Osteocyte (in vitro differentiated cells): ENCODE results near the gene HDAC9. TPM values are rescaled to one million over a fixed set of nuclear protein-coding genes. Genes with fewer than 3 reads are reported as not detected.
A peak's percentile ranks its signal among the peaks of the same experiment; 100 is the strongest.

Experiments used
- DNase-seq: peaks from one replicate; pipeline ENCODE4 v3.0.0; 2021; ENCODE audit warnings: mixed read lengths; ENCODE audit not compliant: unreplicated experiment; ENCODE audit errors: extremely low spot score
- H3K27ac Mint-ChIP-seq: one replicate; pipeline ENCODE4 v1.8.0; 2021; ENCODE audit warnings: mild to moderate bottlenecking, mixed read lengths; ENCODE audit not compliant: unreplicated experiment
- H3K27me3 Mint-ChIP-seq: one replicate; pipeline ENCODE4 v1.8.0; 2021; ENCODE audit warnings: mixed read lengths; ENCODE audit not compliant: unreplicated experiment
- H3K36me3 Mint-ChIP-seq: one replicate; pipeline ENCODE4 v1.8.0; 2021; ENCODE audit warnings: mixed read lengths; ENCODE audit not compliant: unreplicated experiment
- H3K4me1 Mint-ChIP-seq: one replicate; pipeline ENCODE4 v1.8.0; 2021; ENCODE audit warnings: mixed read lengths; ENCODE audit not compliant: unreplicated experiment
- H3K4me3 Mint-ChIP-seq: one replicate; pipeline ENCODE4 v1.8.0; 2021; ENCODE audit warnings: mild to moderate bottlenecking, moderate library complexity, mixed read lengths; ENCODE audit not compliant: unreplicated experiment
- H3K9me3 Mint-ChIP-seq: one replicate; pipeline ENCODE4 v1.8.0; 2021; ENCODE audit warnings: mixed read lengths; ENCODE audit not compliant: unreplicated experiment
- total RNA-seq: library from RNA; stranded (reverse); gene quantifications from 2 replicates; pipeline ENCODE4 v1.2.1, GENCODE V29; 2021
- TF ChIP-seq, protein P1 (sequence below): fragments of 200-600 bp; sonication (generic); IDR thresholded peaks from 2 replicates; pipeline ENCODE4 v1.5.0; 2021; ENCODE audit warnings: antibody characterized with exemption, mild to moderate bottlenecking, moderate library complexity

Gene HDAC9
- total RNA-seq, 1 donor from 2014 or later: 0.81 TPM

DNA sequence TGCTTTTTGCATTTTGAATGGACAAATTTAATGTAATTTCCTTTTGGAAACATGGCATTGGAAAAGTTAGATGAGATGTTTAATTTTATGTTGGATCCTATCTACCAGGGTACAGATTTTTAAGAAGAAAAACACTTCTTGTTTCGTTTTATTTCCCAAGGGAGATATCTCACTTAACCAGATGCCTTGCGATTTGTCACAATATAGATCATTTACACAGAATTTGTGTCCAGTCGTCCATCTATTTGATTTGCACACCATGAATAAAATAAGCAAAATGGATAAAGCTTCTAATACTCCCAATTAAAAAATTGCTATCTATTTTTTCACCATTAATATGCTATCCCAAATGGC is 25.7 kb downstream of the HDAC9 start:
- no peaks in the 10 kb centered on the region for H3K9me3 Mint-ChIP-seq
- H3K27ac Mint-ChIP-seq: peak overlapping the region; percentile 73
- H3K4me1 Mint-ChIP-seq: peaks cover 15% of the 10 kb centered on the region
- TF ChIP-seq, protein P1, sequence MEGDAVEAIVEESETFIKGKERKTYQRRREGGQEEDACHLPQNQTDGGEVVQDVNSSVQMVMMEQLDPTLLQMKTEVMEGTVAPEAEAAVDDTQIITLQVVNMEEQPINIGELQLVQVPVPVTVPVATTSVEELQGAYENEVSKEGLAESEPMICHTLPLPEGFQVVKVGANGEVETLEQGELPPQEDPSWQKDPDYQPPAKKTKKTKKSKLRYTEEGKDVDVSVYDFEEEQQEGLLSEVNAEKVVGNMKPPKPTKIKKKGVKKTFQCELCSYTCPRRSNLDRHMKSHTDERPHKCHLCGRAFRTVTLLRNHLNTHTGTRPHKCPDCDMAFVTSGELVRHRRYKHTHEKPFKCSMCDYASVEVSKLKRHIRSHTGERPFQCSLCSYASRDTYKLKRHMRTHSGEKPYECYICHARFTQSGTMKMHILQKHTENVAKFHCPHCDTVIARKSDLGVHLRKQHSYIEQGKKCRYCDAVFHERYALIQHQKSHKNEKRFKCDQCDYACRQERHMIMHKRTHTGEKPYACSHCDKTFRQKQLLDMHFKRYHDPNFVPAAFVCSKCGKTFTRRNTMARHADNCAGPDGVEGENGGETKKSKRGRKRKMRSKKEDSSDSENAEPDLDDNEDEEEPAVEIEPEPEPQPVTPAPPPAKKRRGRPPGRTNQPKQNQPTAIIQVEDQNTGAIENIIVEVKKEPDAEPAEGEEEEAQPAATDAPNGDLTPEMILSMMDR: no peak
- no peak for DNase-seq
- H3K36me3 Mint-ChIP-seq: no peaks in the 10 kb centered on the region
- H3K27me3 Mint-ChIP-seq: no peaks in the 10 kb centered on the region
- H3K4me3 Mint-ChIP-seq: no peak overlapping the region

DNA sequence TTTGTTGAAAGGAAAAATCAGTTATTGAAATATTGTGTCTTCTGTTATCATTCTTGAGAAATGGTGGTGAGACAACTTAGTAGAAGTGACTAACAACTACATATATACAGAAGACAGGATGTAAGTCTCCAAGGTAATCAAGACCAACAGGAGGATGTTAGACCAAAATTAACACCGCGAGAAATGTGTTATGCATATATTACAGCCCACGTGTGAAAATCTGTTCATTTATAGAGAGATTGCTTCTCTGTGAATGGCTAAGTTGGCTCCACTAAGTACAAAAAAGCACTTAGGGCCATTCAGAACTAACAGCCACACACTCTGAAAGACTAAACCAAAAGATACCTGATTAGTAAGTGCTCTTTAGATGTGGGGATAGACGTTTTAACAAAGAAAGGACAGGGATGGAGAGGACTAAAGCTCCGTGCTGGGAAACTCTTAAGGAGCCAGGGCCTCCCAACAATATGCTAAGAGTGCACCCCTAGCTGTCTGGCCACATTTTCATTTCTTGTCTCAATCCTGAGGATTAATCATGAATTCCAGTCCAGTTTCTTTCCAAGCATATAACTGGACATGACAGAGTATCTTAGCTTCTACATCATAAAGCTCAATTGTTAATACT is 26.5 kb downstream of the HDAC9 start:
- H3K27me3 Mint-ChIP-seq: no peaks in the 10 kb centered on the region
- H3K4me1 Mint-ChIP-seq: peaks cover 15% of the 10 kb centered on the region
- no peak overlapping the region for H3K27ac Mint-ChIP-seq
- no peaks in the 10 kb centered on the region for H3K9me3 Mint-ChIP-seq
- H3K4me3 Mint-ChIP-seq: no peak overlapping the region
- no peak for DNase-seq
- no peaks in the 10 kb centered on the region for H3K36me3 Mint-ChIP-seq
- TF ChIP-seq, protein P1: no peak

DNA sequence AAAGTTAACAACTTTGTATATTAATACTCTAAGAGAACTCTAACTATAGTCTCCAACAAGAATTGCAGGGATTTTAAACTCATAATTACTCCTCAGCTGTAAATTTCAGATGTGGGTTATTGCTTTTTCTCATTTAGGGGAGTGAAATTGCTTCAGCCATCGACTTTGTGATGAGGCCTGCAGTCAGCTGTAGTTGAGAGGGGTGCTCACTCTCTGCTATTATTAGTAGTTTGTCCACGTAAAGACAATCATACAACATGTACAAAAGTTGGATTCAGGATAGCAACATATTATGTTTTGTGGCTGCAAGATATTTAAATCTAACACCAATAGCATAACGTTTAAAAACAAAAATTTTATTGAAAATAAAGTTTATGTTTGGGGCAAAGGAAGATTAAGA is 28.7 kb downstream of the HDAC9 start:
- Mint-ChIP-seq H3K4me3 (no peak overlapping the region), H3K36me3 (no peaks in the 10 kb centered on the region), H3K27ac (no peak overlapping the region), H3K4me1 (peaks cover 18% of the 10 kb centered on the region), H3K9me3 (no peaks in the 10 kb centered on the region), H3K27me3 (no peaks in the 10 kb centered on the region)
- TF ChIP-seq, protein P1: no peak
- DNase-seq: no peak

DNA sequence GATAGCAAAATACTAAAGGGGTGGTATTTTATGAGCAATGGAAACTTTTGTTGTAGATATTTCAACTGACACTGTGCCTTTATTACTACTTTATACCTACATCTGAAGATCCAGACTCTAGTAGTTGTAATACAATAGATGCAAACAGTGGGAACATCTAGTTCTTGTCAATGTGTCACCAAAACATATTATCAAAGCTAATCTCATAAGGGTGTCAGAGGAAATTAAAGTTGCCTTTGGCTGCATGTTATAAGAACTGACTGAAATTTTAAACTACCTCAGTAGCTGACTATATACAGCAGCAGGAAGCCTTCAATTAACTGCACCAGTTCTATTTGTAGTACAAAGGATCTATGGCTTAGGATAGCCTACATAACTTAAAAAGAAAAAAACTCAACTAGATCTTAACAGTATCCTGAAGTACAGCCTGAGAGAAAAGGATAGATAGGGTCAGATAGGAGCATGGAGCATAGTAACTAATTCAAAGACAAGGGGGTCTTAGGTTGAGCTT is 30.9 kb downstream of the HDAC9 start:
- no peaks in the 10 kb centered on the region for H3K36me3 Mint-ChIP-seq
- H3K9me3 Mint-ChIP-seq: no peaks in the 10 kb centered on the region
- TF ChIP-seq, protein P1: no peak
- peaks cover 7% of the 10 kb centered on the region for H3K4me1 Mint-ChIP-seq
- H3K27ac Mint-ChIP-seq: no peak overlapping the region
- H3K4me3 Mint-ChIP-seq: no peak overlapping the region
- no peak for DNase-seq
- no peaks in the 10 kb centered on the region for H3K27me3 Mint-ChIP-seq

DNA sequence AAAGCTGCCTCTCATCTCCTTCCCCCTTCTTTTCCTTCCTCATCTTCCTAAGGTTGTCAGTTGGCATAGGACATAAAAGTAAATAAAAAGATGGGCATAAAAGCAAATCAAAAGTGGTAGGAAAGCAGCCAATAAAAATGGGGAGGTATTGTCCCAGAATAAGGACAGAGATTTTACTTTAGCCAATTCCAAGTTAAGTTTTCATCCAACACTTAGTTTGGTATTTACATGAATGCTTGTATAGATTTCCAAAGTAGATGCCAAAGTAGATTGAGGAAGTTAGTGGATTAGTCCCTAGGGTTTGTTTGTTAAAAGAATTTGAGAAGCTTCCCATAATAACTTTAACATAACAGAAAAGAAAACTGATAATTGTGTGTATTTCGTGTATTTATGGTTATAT is 33.7 kb downstream of the HDAC9 start:
- TF ChIP-seq, protein P1: no peak
- no peaks in the 10 kb centered on the region for H3K27me3 Mint-ChIP-seq
- no peaks in the 10 kb centered on the region for H3K36me3 Mint-ChIP-seq
- no peak overlapping the region for H3K4me3 Mint-ChIP-seq
- H3K9me3 Mint-ChIP-seq: no peaks in the 10 kb centered on the region
- peaks cover 7% of the 10 kb centered on the region for H3K4me1 Mint-ChIP-seq
- no peak overlapping the region for H3K27ac Mint-ChIP-seq
- DNase-seq: no peak
